HG03196 (cell line): ENCODE data around the gene INSYN2B.

Experiments
- ATAC-seq: cut with Tn5 transposase; IDR thresholded peaks from one replicate; pipeline ENCODE4 v1.9.1; 2021; ENCODE audit not compliant: unreplicated experiment

The INSYN2B gene

GRCh38 chr5:169934990-169935389, 45.3 kb downstream of the INSYN2B start:
- ATAC-seq: no peak

GRCh38 chr5:169933616-169934015, 46.7 kb downstream of the INSYN2B start:
- ATAC-seq: no peak

- no peak for ATAC-seq
Measured at GRCh38 chr5:169933127-169933526, 47.2 kb downstream of the INSYN2B start.

- ATAC-seq: no peak
Measured at GRCh38 chr5:169923988-169924387, 56.3 kb downstream of the INSYN2B start.

- no peak for ATAC-seq
Measured at GRCh38 chr5:169922474-169922873, 57.8 kb downstream of the INSYN2B start.

GRCh38 chr5:169921949-169922348, 58.3 kb downstream of the INSYN2B start:
- ATAC-seq: no peak

- no peak for ATAC-seq
Measured at GRCh38 chr5:169921384-169921783, 58.9 kb downstream of the INSYN2B start.

- ATAC-seq: no peak
Measured at GRCh38 chr5:169920474-169920873, 59.8 kb downstream of the INSYN2B start.

- no peak for ATAC-seq
Measured at GRCh38 chr5:169918228-169918627, 62.1 kb downstream of the INSYN2B start.

- no peak for ATAC-seq
Measured at GRCh38 chr5:169917500-169917899, 62.8 kb downstream of the INSYN2B start.

- ATAC-seq: no peak
Measured at GRCh38 chr5:169914766-169915165, 65.5 kb downstream of the INSYN2B start.

- no peak for ATAC-seq
Measured at GRCh38 chr5:169913479-169913878, 66.8 kb downstream of the INSYN2B start.

- no peak for ATAC-seq
Measured at GRCh38 chr5:169911448-169912212, 68.7 kb downstream of the INSYN2B start.

GRCh38 chr5:169910393-169910792, 69.9 kb downstream of the INSYN2B start:
- no peak for ATAC-seq

- no peak for ATAC-seq
Measured at GRCh38 chr5:169909945-169910344, 70.3 kb downstream of the INSYN2B start.

- no peak for ATAC-seq
Measured at GRCh38 chr5:169908864-169909263, 71.4 kb downstream of the INSYN2B start.

- no peak for ATAC-seq
Measured at GRCh38 chr5:169906745-169907649, 73.3 kb downstream of the INSYN2B start.

- no peak for ATAC-seq
Measured at GRCh38 chr5:169905017-169905416, 75.3 kb downstream of the INSYN2B start.

GRCh38 chr5:169904508-169904907, 75.8 kb downstream of the INSYN2B start:
- no peak for ATAC-seq

GRCh38 chr5:169904059-169904458, 76.2 kb downstream of the INSYN2B start:
- no peak for ATAC-seq

- ATAC-seq: no peak
Measured at GRCh38 chr5:169901896-169902295, 78.4 kb downstream of the INSYN2B start.

GRCh38 chr5:169897481-169897880, 82.8 kb downstream of the INSYN2B start:
- no peak for ATAC-seq
